LNCAP (cell line): ENCODE data around the gene ANKRD11.

Experiments
- TF ChIP-seq, protein P1 (sequence below): fragments of 450-650 bp; IDR thresholded peaks from 2 replicates; pipeline ENCODE4 v1.5.1; 2017; ENCODE audit warnings: mild to moderate bottlenecking

ANKRD11 gene

DNA sequence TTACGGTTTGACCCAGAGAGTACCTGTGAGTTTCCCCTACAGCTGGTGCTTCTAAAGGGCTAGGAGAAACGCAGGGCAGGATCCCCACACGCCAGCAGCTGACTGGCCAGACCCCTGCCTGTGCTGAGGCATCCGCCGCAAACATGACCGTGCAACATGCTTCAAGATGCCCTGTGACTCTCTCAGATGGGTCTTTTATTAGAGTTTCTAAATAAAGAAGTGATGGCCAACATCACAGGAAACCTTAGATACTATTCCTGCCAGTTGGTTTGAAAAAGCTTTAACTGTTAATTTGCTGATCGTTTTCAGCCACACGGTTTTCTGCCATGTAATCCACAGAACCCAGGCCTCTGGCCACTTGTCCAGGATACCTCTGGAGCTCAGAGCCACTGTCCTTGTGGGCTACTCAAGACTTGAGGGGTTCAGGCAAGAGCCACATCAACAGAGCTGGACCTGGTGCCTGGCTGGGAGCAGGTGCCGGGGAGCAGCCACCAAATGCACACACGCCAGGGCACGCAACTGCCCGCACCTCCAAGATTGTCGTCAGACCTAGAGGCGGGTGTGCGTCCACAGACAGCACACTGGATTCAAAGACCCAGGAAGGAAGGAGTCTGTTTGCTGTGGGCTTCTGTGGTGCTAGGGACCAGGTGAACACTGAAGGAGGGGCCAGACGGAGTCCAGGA, 154.4 kb downstream of the ANKRD11 start:
- TF ChIP-seq, protein P1, sequence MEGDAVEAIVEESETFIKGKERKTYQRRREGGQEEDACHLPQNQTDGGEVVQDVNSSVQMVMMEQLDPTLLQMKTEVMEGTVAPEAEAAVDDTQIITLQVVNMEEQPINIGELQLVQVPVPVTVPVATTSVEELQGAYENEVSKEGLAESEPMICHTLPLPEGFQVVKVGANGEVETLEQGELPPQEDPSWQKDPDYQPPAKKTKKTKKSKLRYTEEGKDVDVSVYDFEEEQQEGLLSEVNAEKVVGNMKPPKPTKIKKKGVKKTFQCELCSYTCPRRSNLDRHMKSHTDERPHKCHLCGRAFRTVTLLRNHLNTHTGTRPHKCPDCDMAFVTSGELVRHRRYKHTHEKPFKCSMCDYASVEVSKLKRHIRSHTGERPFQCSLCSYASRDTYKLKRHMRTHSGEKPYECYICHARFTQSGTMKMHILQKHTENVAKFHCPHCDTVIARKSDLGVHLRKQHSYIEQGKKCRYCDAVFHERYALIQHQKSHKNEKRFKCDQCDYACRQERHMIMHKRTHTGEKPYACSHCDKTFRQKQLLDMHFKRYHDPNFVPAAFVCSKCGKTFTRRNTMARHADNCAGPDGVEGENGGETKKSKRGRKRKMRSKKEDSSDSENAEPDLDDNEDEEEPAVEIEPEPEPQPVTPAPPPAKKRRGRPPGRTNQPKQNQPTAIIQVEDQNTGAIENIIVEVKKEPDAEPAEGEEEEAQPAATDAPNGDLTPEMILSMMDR, result no peak

DNA sequence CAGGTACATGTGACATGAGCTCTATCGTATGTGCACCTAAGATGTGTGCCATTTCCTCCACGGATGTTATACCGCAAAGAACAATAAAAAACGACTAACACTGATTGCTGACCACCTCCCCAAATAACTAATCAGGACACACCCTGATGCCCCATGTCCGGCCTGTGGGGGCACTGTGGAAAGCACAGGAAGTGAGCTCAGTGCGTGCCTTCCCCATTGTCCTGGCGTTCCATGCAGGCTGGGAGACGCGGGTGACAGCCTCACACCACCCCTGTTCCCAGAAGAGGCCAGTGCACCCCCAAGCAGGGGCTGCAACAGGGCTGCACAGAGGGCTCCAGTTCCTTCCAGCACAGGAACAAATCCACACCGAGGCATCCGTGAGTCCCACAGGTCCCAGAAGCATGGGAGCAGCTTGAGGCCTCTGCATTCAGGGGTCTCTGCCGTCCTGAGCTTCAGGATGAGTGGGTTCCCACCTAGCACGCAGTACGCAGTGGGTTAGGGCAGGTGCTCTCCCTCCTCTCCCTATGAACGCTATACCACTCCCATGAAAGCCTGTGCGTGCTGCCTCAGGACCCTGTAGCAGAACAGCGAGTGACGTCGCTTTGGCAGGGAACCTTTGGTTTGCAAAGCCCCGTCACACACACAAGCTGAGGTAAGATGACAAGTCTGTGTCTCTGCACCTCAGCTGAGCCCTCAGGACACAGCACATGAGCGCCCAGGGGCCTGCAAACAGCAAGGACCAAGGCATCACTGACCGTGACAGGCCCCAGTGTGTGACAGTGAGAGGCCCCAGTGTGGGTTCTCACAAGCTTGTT, 155.2 kb downstream of the ANKRD11 start:
- TF ChIP-seq, protein P1, result no peak

DNA sequence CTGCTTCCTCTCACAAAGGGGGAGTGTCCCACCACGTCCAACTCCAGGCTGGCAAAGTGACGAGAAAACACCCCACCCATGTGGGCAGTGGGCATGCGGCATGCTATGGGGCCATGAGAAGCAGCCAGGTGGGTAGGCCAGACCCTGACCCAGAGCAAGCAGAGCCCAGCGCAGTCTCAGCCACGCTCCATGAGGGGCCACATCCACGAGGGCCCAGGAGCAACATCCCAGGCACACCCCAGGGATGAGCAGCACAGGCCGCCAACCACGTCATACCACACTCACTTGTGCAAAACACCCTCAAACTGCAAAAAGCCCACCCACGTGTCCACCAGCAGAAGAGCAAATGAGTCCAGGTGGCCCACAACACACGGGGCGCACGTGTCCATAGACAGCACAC, 155.9 kb downstream of the ANKRD11 start:
- TF ChIP-seq, protein P1, result no peak

DNA sequence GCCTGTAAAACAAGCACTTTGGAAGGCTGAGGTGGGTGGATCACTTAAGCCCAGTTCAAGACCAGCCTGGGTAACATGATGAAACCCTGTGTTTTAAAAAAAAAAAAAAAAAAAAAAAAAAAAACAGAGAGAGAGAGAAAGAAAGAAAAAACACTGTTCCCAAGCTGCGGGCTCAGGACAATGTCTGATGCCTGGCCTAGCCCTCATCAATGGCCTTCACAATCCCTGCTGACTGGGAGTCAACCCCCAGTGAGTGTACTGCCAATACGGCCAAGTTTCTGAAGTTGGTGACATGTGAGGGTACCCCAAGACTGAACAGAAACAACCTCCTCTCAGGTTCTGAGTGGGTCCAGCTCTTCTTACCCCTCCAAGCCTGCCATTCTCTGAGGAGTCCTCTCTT, 156.3 kb downstream of the ANKRD11 start:
- TF ChIP-seq, protein P1, result no peak

DNA sequence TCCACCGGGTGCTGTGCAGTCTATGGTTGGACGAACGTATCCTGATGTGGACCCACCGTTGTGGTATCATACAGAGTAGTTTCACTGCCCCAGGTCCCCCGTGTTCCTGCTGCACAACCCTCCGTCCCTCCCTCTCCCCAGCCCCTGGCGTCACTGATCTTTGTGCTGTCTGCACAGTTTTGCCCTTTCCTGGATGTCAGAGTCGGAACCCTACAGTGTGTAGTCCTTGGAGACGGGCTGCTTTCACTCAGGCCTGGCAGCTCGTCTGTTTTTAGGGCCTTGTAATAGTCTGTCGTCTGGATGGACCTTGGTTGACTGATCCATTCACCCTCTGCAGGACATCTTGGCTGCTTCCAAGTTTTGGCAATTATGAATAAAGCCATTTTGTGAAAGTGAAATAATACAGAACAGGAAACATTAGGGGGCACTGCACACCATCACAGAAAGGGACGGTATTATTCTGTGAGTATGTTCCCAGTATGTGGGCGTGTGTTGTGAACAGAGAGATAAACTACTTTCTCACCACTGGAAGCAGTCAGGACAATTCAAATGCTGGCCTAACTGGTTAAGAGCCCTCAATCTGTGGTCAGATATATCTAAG, 156.9 kb downstream of the ANKRD11 start:
- TF ChIP-seq, protein P1, result peak; percentile 50

DNA sequence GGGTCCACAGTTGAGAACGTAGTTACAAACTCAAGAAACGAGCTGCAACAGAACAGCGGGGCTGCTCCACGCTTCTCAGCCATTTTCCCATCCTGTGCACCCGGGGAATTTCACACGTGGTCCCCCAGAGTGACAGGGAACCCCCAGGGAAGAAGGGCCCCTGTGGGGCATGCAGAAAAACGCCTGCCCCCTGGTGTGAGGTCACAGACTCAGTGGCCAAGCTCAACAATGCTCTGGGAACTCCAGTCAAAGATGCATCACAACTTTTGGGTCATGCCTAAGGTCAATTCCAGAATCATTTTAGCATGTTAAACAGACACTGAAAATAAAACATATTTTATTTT, 157.5 kb downstream of the ANKRD11 start:
- TF ChIP-seq, protein P1, result no peak

DNA sequence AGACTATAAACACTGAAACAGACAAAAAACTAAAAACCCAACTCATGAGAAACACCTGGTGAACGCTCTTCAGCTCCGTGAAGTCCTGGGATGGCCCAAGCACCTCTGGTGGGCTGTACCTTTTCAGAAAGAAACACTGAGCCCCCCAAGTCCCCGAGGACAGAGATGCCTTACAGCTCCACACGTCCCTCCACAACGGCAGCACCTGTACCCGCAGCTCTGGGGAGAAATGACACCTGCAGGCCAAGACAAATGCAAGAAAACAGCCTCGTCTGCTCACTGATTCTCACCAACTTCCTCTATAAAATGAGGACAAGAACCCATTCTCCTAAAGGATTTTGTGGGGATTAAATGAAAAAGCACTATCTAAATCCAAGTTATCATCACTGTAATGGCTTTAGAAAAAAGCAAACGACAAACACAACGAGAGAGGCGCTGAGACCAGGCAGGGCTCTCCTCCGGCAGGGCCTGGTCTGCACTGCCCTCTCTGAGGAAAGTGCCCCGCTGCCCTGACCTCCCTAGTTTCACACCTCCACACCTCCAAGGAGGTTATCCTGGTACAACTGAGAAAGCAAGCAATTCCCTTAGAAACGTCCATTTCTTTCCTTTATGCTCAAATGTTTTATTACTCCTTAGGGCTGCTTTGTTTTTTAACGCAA, 158.0 kb downstream of the ANKRD11 start:
- TF ChIP-seq, protein P1, result no peak
